ENCODE data around the gene MAML3.

MAML3 gene

GRCh38 chr4:139988863-139989765 is 164.9 kb downstream of the MAML3 start:
- DNase-seq, result peak; percentile 21 to 53

- no peak for DNase-seq
Measured at GRCh38 chr4:139987502-139987850, 166.5 kb downstream of the MAML3 start.

- DNase-seq, result no peak
Measured at GRCh38 chr4:139986689-139987501, 167.1 kb downstream of the MAML3 start.

GRCh38 chr4:139986106-139986505 is 167.9 kb downstream of the MAML3 start:
- DNase-seq, result no peak

GRCh38 chr4:139985401-139985800 is 168.6 kb downstream of the MAML3 start:
- no peak for DNase-seq

GRCh38 chr4:139984471-139984870 is 169.5 kb downstream of the MAML3 start:
- no peak for DNase-seq

GRCh38 chr4:139978692-139979091 is 175.3 kb downstream of the MAML3 start:
- DNase-seq, result no peak

GRCh38 chr4:139977838-139978609 is 176.0 kb downstream of the MAML3 start:
- DNase-seq, result no peak

GRCh38 chr4:139975830-139976272 is 178.1 kb downstream of the MAML3 start:
- DNase-seq, result no peak

- no peak for DNase-seq
Measured at GRCh38 chr4:139973616-139974015, 180.4 kb downstream of the MAML3 start.

GRCh38 chr4:139973015-139973414 is 181.0 kb downstream of the MAML3 start:
- no peak for DNase-seq

GRCh38 chr4:139972305-139972704 is 181.7 kb downstream of the MAML3 start:
- no peak for DNase-seq

- no peak for DNase-seq
Measured at GRCh38 chr4:139971111-139971510, 182.9 kb downstream of the MAML3 start.

GRCh38 chr4:139969635-139970266 is 184.2 kb downstream of the MAML3 start:
- DNase-seq, result no peak

GRCh38 chr4:139968831-139969230 is 185.2 kb downstream of the MAML3 start:
- no peak for DNase-seq

GRCh38 chr4:139966383-139966782 is 187.6 kb downstream of the MAML3 start:
- no peak for DNase-seq

GRCh38 chr4:139965789-139966188 is 188.2 kb downstream of the MAML3 start:
- DNase-seq, result no peak

GRCh38 chr4:139963708-139964107 is 190.3 kb downstream of the MAML3 start:
- no peak for DNase-seq

GRCh38 chr4:139962130-139962684 is 191.8 kb downstream of the MAML3 start:
- no peak for DNase-seq

- DNase-seq, result no peak
Measured at GRCh38 chr4:139961344-139961946, 192.5 kb downstream of the MAML3 start.

- no peak for DNase-seq
Measured at GRCh38 chr4:139959396-139959795, 194.6 kb downstream of the MAML3 start.

- DNase-seq, result no peak
Measured at GRCh38 chr4:139958739-139959098, 195.3 kb downstream of the MAML3 start.
